HG03460 (cell line): ENCODE measurements around the gene ZP2.
"Not testable (repeated sequence)": the region's sequence is repeated elsewhere in the genome, so short reads cannot be mapped to it uniquely, and the experiment has no call there.

Experiments
- ATAC-seq: cut with Tn5 transposase; IDR thresholded peaks from one replicate; pipeline ENCODE4 v1.9.1; 2021; ENCODE audit not compliant: unreplicated experiment

ZP2 gene

DNA sequence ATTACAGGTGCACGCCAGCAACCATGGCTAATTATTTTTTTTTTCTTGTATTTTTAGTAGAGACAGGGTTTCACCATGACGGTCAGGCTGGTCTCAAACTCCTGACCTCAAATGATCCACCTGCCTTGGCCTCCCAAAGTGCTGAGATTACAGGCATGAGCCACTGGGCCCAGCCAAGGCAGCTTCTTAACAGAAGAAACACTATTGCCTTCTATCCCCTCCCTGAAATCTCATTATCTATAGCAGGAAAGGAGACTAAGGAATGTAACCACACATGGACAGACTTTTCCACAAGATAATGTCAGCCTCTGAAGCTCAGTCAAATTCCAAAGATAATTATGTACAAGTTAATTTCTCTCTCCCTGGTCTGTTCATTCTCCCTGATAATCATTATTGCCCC lies 5.7 kb upstream of the ZP2 start:
- ATAC-seq, result no peak

DNA sequence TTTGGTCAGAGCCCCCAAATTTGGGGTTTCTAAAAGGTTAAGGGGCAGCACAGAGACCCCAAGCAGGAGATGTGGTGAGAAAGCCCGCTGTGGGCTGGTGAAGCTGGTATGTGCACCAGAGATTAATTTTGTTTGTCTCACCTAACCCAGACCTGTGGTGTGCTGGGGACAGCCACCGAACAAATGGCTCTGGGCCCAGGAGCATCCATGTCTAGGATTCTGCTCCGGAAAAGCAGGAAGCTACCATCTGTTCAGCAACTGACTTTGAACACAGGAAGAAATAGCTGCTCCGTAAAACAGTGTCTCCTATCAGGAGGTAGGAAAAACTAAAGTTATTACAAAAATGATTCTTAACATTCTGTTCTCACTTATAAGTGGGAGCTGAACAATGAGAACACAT lies 2.7 kb upstream of the ZP2 start:
- ATAC-seq, result no peak

GRCh38 chr16:21208446-21209230 lies 2.7 kb downstream of the ZP2 start:
- ATAC-seq, result no peak

GRCh38 chr16:21206550-21206949 lies 4.8 kb downstream of the ZP2 start:
- no peak for ATAC-seq

DNA sequence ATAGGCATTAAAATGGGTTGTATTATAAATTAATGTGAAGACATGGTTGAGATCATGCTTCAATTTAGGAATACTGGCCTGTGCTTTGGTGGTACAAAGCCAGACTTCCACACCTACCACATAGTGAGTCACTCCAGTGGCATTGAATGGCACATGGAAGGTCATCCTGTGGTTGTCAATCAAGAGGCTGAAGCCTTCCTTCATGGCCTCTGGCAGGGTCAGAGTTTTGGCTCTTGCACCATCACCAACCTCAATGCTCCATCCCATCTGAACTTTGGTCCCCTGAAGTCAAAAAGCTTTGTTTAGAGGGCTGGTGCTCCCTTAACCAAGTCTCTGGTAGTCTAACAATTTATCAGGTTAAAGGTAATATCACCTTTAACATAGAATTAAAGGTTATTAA lies 6.1 kb downstream of the ZP2 start:
- no peak for ATAC-seq

- ATAC-seq, result no peak
These were observed 8.1 kb downstream of the ZP2 start for GRCh38 chr16:21203155-21203797.

DNA sequence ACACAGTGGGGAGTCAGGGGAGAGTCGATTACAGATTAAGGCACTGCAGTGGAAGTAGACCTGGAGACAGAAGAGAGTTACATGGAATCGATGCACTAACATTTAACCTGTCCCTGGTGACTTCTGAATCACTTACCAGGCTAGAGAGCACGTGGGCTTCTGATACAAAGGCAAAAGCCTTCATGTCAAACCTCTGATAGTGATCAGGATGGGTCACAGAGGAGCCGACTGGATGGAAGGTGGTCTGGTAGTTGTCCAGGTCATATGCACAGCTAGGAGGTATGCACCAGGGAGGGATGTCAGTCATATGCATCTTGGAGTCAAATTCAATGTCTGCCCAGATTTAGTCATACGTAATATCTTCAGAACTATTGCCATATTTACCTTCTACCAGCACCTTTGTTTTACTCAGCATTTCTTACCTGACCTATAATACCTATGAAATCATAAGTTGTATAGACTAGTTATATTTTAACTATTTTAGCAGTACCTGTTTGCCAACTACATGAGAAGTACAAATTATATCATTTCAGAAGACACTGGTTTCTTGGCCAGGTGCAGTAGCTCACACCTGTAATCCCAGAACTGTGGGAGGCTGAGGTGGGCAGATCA lies 11.7 kb downstream of the ZP2 start:
- no peak for ATAC-seq

DNA sequence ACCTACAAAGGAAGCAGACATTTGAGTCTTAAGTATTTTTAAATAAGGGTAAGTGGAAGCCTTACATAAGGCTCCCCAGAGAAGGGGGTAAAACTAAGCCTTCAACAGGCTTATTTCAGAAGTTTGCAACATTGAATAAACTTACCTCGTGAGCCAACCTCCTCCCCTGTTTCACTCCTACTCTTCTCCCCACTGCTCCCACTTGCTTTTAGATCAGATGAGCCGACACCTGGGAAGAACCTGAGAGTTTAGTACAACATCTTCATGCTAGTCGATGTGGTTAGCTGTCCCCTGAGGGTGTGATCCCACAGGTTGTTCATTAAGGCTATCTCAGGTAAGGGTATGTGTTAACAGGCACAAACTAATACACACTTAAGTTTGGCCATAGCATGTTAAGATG lies 13.8 kb downstream of the ZP2 start:
- ATAC-seq, result no peak

GRCh38 chr16:21197112-21197511 lies 14.3 kb downstream of the ZP2 start:
- ATAC-seq, result no peak

DNA sequence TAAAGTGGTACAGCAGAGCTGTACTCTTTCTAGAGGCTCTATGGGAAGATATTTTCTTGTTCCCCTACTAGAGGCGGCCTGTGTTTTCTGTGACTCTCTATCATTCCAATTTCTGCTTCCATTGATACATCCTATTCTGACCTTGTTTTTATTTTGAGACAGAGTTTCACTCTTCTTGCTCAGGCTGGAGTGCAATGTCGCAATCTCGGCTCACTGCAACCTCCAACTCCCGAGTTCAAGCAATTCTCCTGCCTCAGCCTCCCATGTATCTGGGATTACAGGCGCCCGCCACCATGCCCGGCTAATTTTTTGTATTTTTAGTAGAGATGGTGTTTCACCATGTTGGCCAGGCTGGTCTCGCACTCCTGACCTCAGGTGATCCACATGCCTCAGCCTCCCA lies 16.0 kb downstream of the ZP2 start:
- ATAC-seq, result not testable (repeated sequence)

- no peak for ATAC-seq
These were observed 16.5 kb downstream of the ZP2 start for GRCh38 chr16:21194771-21195301.

- ATAC-seq, result no peak
These were observed 18.4 kb downstream of the ZP2 start for GRCh38 chr16:21192991-21193390.

GRCh38 chr16:21190599-21190998 lies 20.8 kb downstream of the ZP2 start:
- no peak for ATAC-seq

- no peak for ATAC-seq
These were observed 21.4 kb downstream of the ZP2 start for GRCh38 chr16:21190013-21190412.

GRCh38 chr16:21189311-21189710 lies 22.1 kb downstream of the ZP2 start:
- no peak for ATAC-seq

DNA sequence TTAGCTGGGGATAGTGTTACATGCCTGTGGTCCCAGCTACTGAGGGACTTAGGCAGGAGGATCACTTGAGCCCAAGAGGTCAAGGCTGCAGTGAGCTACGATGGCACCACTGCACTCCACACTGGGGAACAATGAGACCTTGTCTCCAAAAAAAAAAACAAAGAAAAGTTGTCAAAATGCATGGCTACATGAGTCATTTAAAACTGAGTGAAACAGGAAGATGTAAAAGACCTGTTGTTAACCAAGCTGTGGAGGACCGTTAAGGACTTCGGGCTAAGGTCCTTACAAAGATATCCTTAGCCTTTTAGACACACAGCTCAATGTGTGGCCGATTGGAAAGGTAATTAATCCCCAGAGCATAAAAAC lies 25.1 kb downstream of the ZP2 start:
- no peak for ATAC-seq

GRCh38 chr16:21185659-21186325 lies 25.6 kb downstream of the ZP2 start:
- ATAC-seq, result no peak

DNA sequence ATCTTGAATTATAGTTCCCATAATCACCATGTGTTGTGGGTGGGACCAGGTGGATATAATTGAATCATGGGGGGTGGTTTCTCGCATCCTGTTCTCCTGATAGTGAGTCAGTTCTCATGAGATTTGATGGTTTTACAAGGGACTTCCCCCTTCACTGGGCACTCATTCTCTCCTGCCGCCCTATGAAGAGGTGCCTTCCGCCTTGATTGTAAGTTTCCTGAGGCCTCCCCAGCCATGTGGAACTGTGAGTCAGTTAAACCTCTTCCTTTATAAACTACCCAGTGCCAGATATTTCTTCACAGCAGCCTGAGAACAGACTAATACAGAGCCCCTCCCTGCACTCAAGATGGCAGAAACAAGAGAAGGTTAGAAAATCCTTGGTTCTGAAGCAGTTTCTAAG lies 26.5 kb downstream of the ZP2 start:
- no peak for ATAC-seq

DNA sequence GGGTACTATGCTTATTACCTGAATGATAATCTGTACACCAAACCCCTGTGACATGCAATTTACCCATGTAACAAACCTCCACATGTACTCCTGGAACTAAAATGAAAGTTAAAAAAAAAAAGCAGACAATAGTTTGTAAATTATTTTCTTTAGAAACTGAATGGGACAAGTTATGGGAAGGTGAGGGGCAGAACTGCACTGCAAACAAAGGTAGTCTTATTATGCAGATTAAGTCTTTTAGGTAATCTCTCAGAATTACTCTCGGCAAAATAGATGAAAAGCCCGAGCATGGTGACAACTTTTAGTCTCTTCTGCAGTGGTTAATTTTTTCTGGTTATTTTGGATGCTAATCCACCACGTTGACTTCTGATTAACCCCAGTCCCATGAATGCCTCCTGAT lies 27.4 kb downstream of the ZP2 start:
- no peak for ATAC-seq

DNA sequence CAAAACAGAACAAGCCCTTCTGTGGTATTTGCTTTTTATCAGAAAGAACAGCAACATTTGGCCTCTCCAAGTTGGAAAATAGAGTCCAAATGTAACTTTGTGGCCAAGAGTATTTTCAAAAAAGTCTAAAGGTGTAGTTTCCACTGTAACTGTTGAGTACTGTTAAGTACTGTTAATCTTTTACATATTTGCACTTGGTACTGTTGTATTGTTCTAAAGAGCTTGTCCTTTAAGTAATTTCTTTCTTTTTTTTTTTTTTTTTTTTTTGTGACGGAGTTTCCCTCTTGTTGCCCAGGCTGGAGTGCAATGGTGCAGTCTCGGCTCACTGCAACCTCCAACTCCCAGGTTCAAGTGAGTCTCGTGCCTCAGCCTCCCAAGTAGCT lies 31.4 kb downstream of the ZP2 start:
- ATAC-seq, result no peak

DNA sequence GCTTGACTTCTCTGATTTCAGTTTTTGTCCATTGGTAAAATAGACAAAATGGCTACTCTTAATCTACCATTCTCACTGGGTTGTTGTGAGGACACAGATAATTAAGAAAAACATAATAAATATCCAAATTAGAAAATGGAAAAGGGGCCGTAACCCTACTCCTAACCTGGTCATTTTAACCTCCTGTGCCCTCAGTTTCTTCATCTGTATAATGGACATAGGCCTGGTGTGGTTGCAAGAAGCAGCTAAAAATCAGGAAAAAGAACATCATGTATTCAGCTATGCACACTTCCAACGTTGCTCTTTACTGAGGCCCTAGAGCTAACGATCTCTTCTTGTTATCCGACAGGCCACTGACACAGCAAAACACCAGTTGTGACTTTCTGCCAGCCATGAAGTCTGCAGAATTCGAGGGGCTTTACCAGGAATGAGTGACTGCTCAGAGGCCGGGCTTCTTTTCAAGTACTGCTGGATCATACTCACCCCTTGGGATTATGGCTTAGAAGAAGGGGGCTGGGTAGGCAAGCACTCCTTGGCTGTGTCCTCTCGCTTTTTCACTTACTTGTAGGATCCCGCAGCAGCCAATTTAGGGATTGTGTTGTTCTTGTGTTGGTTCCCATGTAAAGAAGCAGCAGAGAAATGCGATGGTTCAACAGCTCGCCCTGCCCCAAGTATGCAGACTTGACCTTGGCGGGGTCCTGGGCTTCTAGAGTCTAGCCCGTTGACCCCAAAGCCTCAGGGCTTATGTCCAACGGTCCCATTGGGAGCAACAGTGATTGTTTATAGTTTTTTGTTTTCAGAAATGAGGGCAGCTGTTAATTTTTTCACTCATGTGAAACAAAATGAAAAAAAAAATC lies 32.0 kb downstream of the ZP2 start:
- ATAC-seq, result no peak
